ENCODE measurements around the gene ZXDC. TPM values are rescaled to one million over a fixed set of nuclear protein-coding genes. Genes with fewer than 3 reads are reported as not detected.
A peak's percentile ranks its signal among the peaks of the same experiment; 100 is the strongest.

ZXDC gene
- total RNA-seq, 1 experiment from 2014 or later, result 28.3 TPM

- no CpG with 5 or more reads among the region's 4 CpGs for WGBS (ENCODE audit: extremely low coverage, insufficient read length, low lambda C conversion rate)
- no peak overlapping the region for H3K56ac ChIP-seq (ENCODE audit: insufficient read length, low read depth, low read length)
- no peak overlapping the region for H4K8ac ChIP-seq (replicated peaks; ENCODE audit: insufficient read length, low read depth, low read length)
- no peak overlapping the region for H2BK120ac ChIP-seq (ENCODE audit: low read depth, low read length, poor library complexity, severe bottlenecking)
- DNase-seq, result no peak
- no peaks in the 10 kb centered on the region for H3K27me3 ChIP-seq (ENCODE audit: insufficient read depth, low read length)
- H3K9me3 ChIP-seq (ENCODE audit: control insufficient read depth, low read depth, low read length), result no peaks in the 10 kb centered on the region
- H3T11ph ChIP-seq (ENCODE audit: low read length), result no peak overlapping the region
- H3K4me1 ChIP-seq (ENCODE audit: insufficient read depth, low read length), result no peaks in the 10 kb centered on the region
- H3K23ac ChIP-seq (ENCODE audit: insufficient read length, low read depth, low read length), result no peak overlapping the region
- no peak overlapping the region for H2BK5ac ChIP-seq (ENCODE audit: insufficient read length, low read length)
- no peaks in the 10 kb centered on the region for H3K23me2 ChIP-seq (ENCODE audit: insufficient read length, low read depth, low read length, poor library complexity, severe bottlenecking)
- no peak overlapping the region for H4K5ac ChIP-seq (ENCODE audit: insufficient read length, low read depth, low read length)
- Mint-ChIP-seq H3K27ac (peak overlapping the region in 2 of 3 experiments; percentile 39 to 52; a peak in 2 of 7 replicates), H3K36me3 (ENCODE audit: insufficient read depth in 1 of 3, low read depth in 3 of 3) (peaks cover 17 to 71% (median 67%) of the 10 kb centered on the region in 3 experiments; a peak in 6 of 7 replicates), H3K27me3 (ENCODE audit: low read depth) (no peaks in the 10 kb centered on the region), H3K9me3 (no peaks in the 10 kb centered on the region), H3K4me1 (no peaks in the 10 kb centered on the region), H3K4me3 (no peak overlapping the region)
- TF ChIP-seq CTCF (conservative IDR thresholded peaks at IDR 0.05), result no peak
- H2BK15ac ChIP-seq (ENCODE audit: low read depth, low read length), result no peak overlapping the region
- H3K4me2 ChIP-seq (ENCODE audit: insufficient read depth, insufficient read length, low read length), result no peak overlapping the region
- H3K9ac ChIP-seq (ENCODE audit: extremely low read depth, insufficient read length, low read length), result no peak overlapping the region
- H2AK5ac ChIP-seq (ENCODE audit: insufficient read length, low read length), result no peak overlapping the region
- H4K20me1 ChIP-seq (ENCODE audit: control insufficient read depth, insufficient read depth, insufficient read length), result no peaks in the 10 kb centered on the region
- no peak overlapping the region for H3K27ac ChIP-seq (ENCODE audit: insufficient read length, low read depth, low read length)
- no peak overlapping the region for H3K18ac ChIP-seq (ENCODE audit: insufficient read length, low read depth, low read length)
- H3K4ac ChIP-seq (ENCODE audit: low read depth, low read length), result no peak overlapping the region
- H3K14ac ChIP-seq (ENCODE audit: insufficient read depth, low read length), result no peak overlapping the region
- no peak overlapping the region for H4K91ac ChIP-seq (ENCODE audit: insufficient read length, low read depth, low read length)
- H2BK12ac ChIP-seq (ENCODE audit: insufficient read length, low read depth, low read length), result no peak overlapping the region
- H3K79me2 ChIP-seq (ENCODE audit: insufficient read depth, low read length), result no peaks in the 10 kb centered on the region
- no peak overlapping the region for H2AFZ ChIP-seq (ENCODE audit: low read length)
- H2BK20ac ChIP-seq (ENCODE audit: low read depth, low read length, poor library complexity, severe bottlenecking), result no peak overlapping the region
- H3K79me1 ChIP-seq (ENCODE audit: insufficient read depth, low read depth, low read length, poor library complexity, severe bottlenecking), result no peaks in the 10 kb centered on the region
These were observed 19.5 kb downstream of the ZXDC start for GRCh38 chr3:126456211-126456610.
